ENCODE results near the gene ANKRD10. TPM values are rescaled to one million over a fixed set of nuclear protein-coding genes. Genes with fewer than 3 reads are reported as not detected.

The ANKRD10 gene
- total RNA-seq, 4 donors from 2014 or later, result 39.5 to 94.4 (median 56.2) TPM

DNA sequence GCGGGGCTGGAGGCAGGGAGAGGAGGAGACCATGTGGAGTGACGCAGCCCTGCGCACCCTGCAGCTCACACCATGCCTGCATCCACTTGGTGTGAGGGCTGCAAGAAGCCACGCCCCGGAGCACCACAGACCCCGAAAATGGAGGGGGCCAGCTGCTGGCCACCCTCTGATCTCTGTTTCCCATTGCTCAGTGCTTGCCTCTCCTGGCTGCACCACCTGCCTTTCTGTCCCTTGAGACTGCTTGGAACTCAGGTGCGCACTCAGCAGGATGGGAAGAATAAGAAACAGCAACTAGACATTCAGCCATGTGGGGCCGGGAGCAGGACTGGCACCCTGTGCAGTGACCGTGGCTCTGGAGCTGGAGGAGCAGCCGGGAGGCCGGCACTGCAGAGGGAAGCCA, 64.0 kb downstream of the ANKRD10 start:
- no peak for DNase-seq (ENCODE audit: low spot score in 2 of 2)
- no peak overlapping the region for H3K27ac ChIP-seq
- TF ChIP-seq POLR2AphosphoS5 (IDR thresholded peaks at IDR 0.05) (no peak), EP300 (IDR thresholded peaks at IDR 0.05) (no peak), POLR2A (IDR thresholded peaks at IDR 0.05) (no peak), CTCF (IDR thresholded peaks at IDR 0.05) (no peak)
- H3K27me3 ChIP-seq, result peaks cover 22% of the 10 kb centered on the region
- no peaks in the 10 kb centered on the region for H3K36me3 ChIP-seq
- whole genome bisulfite sequencing, result 86% methylated on average over 11 of the region's 11 CpGs
- H3K9me3 ChIP-seq, result no peaks in the 10 kb centered on the region
- no peak overlapping the region for H3K4me3 ChIP-seq
- H3K4me1 ChIP-seq, result no peaks in the 10 kb centered on the region

DNA sequence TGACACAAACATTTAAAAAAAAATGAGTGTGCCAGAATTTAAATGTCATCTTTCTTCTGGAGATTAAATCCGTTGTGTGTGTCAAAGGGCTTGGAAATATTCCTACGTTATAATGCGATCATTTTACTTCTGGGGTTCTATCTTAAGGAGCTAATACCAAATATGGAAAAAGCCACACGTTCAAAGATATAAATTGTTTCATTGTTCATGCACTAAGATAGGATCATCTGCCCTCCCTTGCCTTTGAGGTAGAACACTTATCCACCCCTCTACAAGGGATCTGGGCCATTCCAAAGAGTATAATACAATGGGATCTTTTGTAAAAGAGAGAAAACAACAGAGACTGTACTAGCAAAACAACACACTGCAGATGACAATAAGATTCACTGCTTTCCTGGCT, 64.9 kb downstream of the ANKRD10 start:
- Histone ChIP-seq H3K9me3 (no peaks in the 10 kb centered on the region), H3K27ac (no peak overlapping the region), H3K4me1 (no peaks in the 10 kb centered on the region), H3K4me3 (no peak overlapping the region), H3K36me3 (no peaks in the 10 kb centered on the region), H3K27me3 (peaks cover 22% of the 10 kb centered on the region)
- DNase-seq (ENCODE audit: low spot score in 2 of 2), result no peak
- 41% methylated on average over 4 of the region's 4 CpGs for WGBS
- no peak for TF ChIP-seq POLR2A (IDR thresholded peaks at IDR 0.05)
- no peak for TF ChIP-seq CTCF (IDR thresholded peaks at IDR 0.05)
- no peak for TF ChIP-seq POLR2AphosphoS5 (IDR thresholded peaks at IDR 0.05)
- TF ChIP-seq EP300 (IDR thresholded peaks at IDR 0.05), result no peak

DNA sequence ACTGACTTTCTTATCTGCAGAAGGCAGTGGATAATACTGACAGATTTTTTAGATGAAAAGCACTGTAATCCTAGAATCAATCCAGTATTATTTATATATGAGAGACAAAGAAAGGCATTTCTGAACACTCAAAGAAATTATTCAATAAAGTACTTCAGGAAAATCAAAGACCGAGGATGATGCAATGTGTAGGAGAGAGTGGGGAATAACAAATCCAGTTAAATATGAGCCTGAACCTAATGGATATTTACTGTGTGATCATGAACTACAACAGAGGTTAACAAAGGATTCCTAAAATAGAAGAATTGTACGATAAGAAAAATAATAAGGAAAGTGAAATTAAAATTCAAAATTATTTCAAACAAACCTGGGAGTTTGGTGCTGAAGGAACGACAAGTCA, 69.3 kb downstream of the ANKRD10 start:
- TF ChIP-seq POLR2A (IDR thresholded peaks at IDR 0.05), result no peak
- no peaks in the 10 kb centered on the region for H3K9me3 ChIP-seq
- WGBS, result 86% methylated on average over 3 of the region's 3 CpGs

DNA sequence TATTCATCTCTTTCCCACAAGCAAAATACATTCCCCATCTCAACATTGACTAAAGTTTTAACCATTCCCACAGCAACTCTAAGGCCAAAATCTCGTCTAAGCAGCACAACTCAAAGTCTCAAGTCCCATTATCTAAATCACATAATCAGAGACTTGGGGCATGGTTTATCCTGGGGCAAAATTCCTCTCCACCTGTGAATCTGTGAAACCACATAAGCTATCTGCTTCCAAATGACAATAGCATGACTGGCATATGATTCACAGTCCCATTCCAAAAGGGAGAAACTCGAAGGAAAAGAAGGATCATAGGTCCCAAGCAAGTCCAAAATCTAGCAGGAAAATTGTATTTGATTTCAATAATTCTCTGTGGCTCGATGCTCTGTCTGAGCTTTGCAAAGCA, 73.0 kb downstream of the ANKRD10 start:
- Histone ChIP-seq H3K27me3 (peaks cover 8% of the 10 kb centered on the region), H3K4me1 (no peaks in the 10 kb centered on the region), H3K9me3 (no peaks in the 10 kb centered on the region), H3K27ac (no peak overlapping the region), H3K4me3 (no peak overlapping the region), H3K36me3 (no peaks in the 10 kb centered on the region)
- TF ChIP-seq EP300 (IDR thresholded peaks at IDR 0.05), result no peak
- no peak for TF ChIP-seq CTCF (IDR thresholded peaks at IDR 0.05)
- TF ChIP-seq POLR2A (IDR thresholded peaks at IDR 0.05), result no peak
- no peak for TF ChIP-seq POLR2AphosphoS5 (IDR thresholded peaks at IDR 0.05)
- DNase-seq (ENCODE audit: low spot score in 2 of 2), result no peak
- 68% methylated on average over 3 of the region's 3 CpGs for WGBS

More for the DNA sequence above, 69.3 kb downstream of the ANKRD10 start:
- H3K36me3 ChIP-seq, result no peaks in the 10 kb centered on the region
- H3K27ac ChIP-seq, result no peak overlapping the region
- no peak for DNase-seq (ENCODE audit: low spot score in 2 of 2)
- H3K27me3 ChIP-seq, result peaks cover 19% of the 10 kb centered on the region
- H3K4me3 ChIP-seq, result no peak overlapping the region
- H3K4me1 ChIP-seq, result no peaks in the 10 kb centered on the region

- peaks cover 6% of the 10 kb centered on the region for H3K27me3 ChIP-seq
- H3K36me3 ChIP-seq, result no peaks in the 10 kb centered on the region
- H3K27ac ChIP-seq, result no peak overlapping the region
- TF ChIP-seq CTCF (IDR thresholded peaks at IDR 0.05) (no peak), POLR2AphosphoS5 (IDR thresholded peaks at IDR 0.05) (no peak), EP300 (IDR thresholded peaks at IDR 0.05) (no peak), POLR2A (IDR thresholded peaks at IDR 0.05) (no peak)
- no peak overlapping the region for H3K4me3 ChIP-seq
- no peaks in the 10 kb centered on the region for H3K4me1 ChIP-seq
- WGBS, result 86% methylated on average over 2 of the region's 2 CpGs
- H3K9me3 ChIP-seq, result no peaks in the 10 kb centered on the region
- no peak for DNase-seq (ENCODE audit: low spot score in 2 of 2)
Measured at GRCh38 chr13:110841406-110841805, 73.5 kb downstream of the ANKRD10 start.

GRCh38 chr13:110838867-110839538, 75.9 kb downstream of the ANKRD10 start:
- H3K4me3 ChIP-seq, result no peak overlapping the region
- DNase-seq (ENCODE audit: low spot score in 2 of 2), result no peak
- no peaks in the 10 kb centered on the region for H3K4me1 ChIP-seq
- 78% methylated on average over 4 of the region's 4 CpGs for WGBS
- H3K9me3 ChIP-seq, result no peaks in the 10 kb centered on the region
- H3K36me3 ChIP-seq, result no peaks in the 10 kb centered on the region
- no peak overlapping the region for H3K27ac ChIP-seq
- TF ChIP-seq POLR2A (IDR thresholded peaks at IDR 0.05) (no peak), CTCF (IDR thresholded peaks at IDR 0.05) (no peak), EP300 (IDR thresholded peaks at IDR 0.05) (no peak), POLR2AphosphoS5 (IDR thresholded peaks at IDR 0.05) (no peak)
- peaks cover 3% of the 10 kb centered on the region for H3K27me3 ChIP-seq
